Left renal cortex interstitium (tissue), 4 donors: ENCODE data around the gene SORCS3. TPM values are rescaled to one million over a fixed set of nuclear protein-coding genes. Genes with fewer than 3 reads are reported as not detected.

Experiments
- DNase-seq, 4 donors: peaks; one replicate each; pipeline ENCODE4 v3.0.0-alpha.2; 2013; ENCODE audit warnings: low read depth in 4 of 4, low spot score in 2 of 4, missing footprints in 1 of 4
- polyA plus RNA-seq, 4 donors: library from polyadenylated mRNA; unstranded; fragments of 120-200 nt; gene quantifications; one replicate each; pipeline ENCODE4 v1.2.1, GENCODE V29; 2013; ENCODE audit not compliant: insufficient read length in 4 of 4

SORCS3 gene
- 1 to 10 TPM; 2.8 to 4.5 (median 3.8) TPM for polyA plus RNA-seq

- DNase-seq, result no peak
Observed at GRCh38 chr10:104641187-104641936, at the start of gene SORCS3. SORCS3 (plus strand) TSS chr10:104641290.

- DNase-seq, result no peak
Observed at GRCh38 chr10:104591441-104591840, 49.6 kb upstream of the SORCS3 start.

- no peak for DNase-seq
Observed at GRCh38 chr10:104601166-104601565, 39.9 kb upstream of the SORCS3 start.

GRCh38 chr10:104608091-104608828 is 32.8 kb upstream of the SORCS3 start:
- DNase-seq, result no peak

- no peak for DNase-seq
Observed at GRCh38 chr10:104612571-104613205, 28.4 kb upstream of the SORCS3 start.

- DNase-seq, result no peak
Observed at GRCh38 chr10:104613406-104613805, 27.7 kb upstream of the SORCS3 start.

- DNase-seq, result no peak
Observed at GRCh38 chr10:104614245-104614831, 26.8 kb upstream of the SORCS3 start.

- DNase-seq, result no peak
Observed at GRCh38 chr10:104615136-104615535, 26.0 kb upstream of the SORCS3 start.

GRCh38 chr10:104617831-104618230 is 23.3 kb upstream of the SORCS3 start:
- DNase-seq, result no peak

GRCh38 chr10:104622175-104622574 is 18.9 kb upstream of the SORCS3 start:
- no peak for DNase-seq

GRCh38 chr10:104622598-104623209 is 18.4 kb upstream of the SORCS3 start:
- no peak for DNase-seq

- no peak for DNase-seq
Observed at GRCh38 chr10:104630731-104631130, 10.4 kb upstream of the SORCS3 start.

GRCh38 chr10:104631946-104632345 is 9.1 kb upstream of the SORCS3 start:
- DNase-seq, result no peak

GRCh38 chr10:104638861-104639589 is 2.1 kb upstream of the SORCS3 start:
- no peak for DNase-seq

- no peak for DNase-seq
Observed at GRCh38 chr10:104639590-104640338, 1.3 kb upstream of the SORCS3 start.

GRCh38 chr10:104640339-104641186 is 527 bp upstream of the SORCS3 start:
- no peak for DNase-seq

- no peak for DNase-seq
Observed at GRCh38 chr10:104641937-104642657, 1.0 kb downstream of the SORCS3 start.
